ENCODE measurements around the gene CSRP3.

CSRP3 gene

DNA sequence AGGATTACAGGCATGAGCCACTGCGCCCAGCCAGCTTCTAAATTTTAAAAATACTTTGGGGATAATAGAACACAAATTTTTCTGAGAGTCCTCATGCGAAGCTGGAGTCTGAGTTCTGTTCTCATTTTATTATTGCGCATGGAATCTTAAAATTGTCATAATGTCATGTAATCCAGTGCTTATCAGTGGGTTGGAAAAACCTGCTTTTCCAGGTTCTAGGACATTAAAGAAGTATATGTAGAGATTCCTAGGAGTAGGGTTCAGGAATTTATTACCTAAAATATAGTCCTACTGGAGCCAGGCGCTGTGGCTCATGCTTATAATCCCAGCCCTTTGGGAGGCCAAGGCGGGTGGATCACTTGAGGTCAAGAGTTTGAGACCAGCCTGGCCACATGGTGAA is 43.6 kb upstream of the CSRP3 start:
- Histone ChIP-seq H3K79me2 (ENCODE audit: insufficient read depth, low read length) (peaks cover 3% of the 10 kb centered on the region), H3K4me2 (ENCODE audit: low read depth, low read length, poor library complexity, severe bottlenecking) (no peak overlapping the region)

GRCh38 chr11:19244621-19245020 is 42.8 kb upstream of the CSRP3 start:
- Histone ChIP-seq H4K20me1 (ENCODE audit: low read depth, low read length) (no peaks in the 10 kb centered on the region), H3K27me3 (ENCODE audit: low read length) (no peaks in the 10 kb centered on the region), H3K9ac (ENCODE audit: low read length) (no peak overlapping the region), H2AFZ (ENCODE audit: low read depth, low read length, severe bottlenecking) (no peak overlapping the region), H3K79me2 (ENCODE audit: insufficient read depth, low read length) (peaks cover 11% of the 10 kb centered on the region), H3K4me2 (ENCODE audit: low read depth, low read length, poor library complexity, severe bottlenecking) (no peak overlapping the region), H3K27ac (ENCODE audit: low read depth, low read length) (no peak overlapping the region), H3K9me3 (ENCODE audit: insufficient read depth, low read length) (peaks cover 4% of the 10 kb centered on the region; the same call in 1 of the 2 replicates), H3K9me2 (replicated peaks; ENCODE audit: insufficient read depth, low read length) (no peaks in the 10 kb centered on the region), H3F3A (ENCODE audit: insufficient read depth) (peaks cover 11% of the 10 kb centered on the region; the same call in 1 of the 2 replicates), H3K4me3 (ENCODE audit: insufficient read depth, low read length, poor library complexity, severe bottlenecking) (no peak overlapping the region), H3K36me3 (ENCODE audit: low read length) (peaks cover 5% of the 10 kb centered on the region; the same call in 1 of the 2 replicates)
- TF ChIP-seq EZH2phosphoT487 (conservative IDR thresholded peaks at IDR 0.05; ENCODE audit: low read length) (no peak), CTCF (IDR thresholded peaks at IDR 0.05; ENCODE audit: insufficient read depth, low read length, poor library complexity, severe bottlenecking) (no peak)

More for the DNA sequence above, 43.6 kb upstream of the CSRP3 start:
- H3K27ac ChIP-seq (ENCODE audit: low read depth, low read length), result no peak overlapping the region
- H3K9ac ChIP-seq (ENCODE audit: low read length), result no peak overlapping the region
- no peaks in the 10 kb centered on the region for H3K36me3 ChIP-seq (ENCODE audit: low read length)
- H3F3A ChIP-seq (ENCODE audit: insufficient read depth), result peaks cover 11% of the 10 kb centered on the region; the same call in 1 of the 2 replicates
- H3K9me2 ChIP-seq (replicated peaks; ENCODE audit: insufficient read depth, low read length), result no peaks in the 10 kb centered on the region
- H3K9me3 ChIP-seq (ENCODE audit: insufficient read depth, low read length), result peaks cover 4% of the 10 kb centered on the region; the same call in 1 of the 2 replicates
- H3K4me3 ChIP-seq (ENCODE audit: insufficient read depth, low read length, poor library complexity, severe bottlenecking), result no peak overlapping the region
- H3K27me3 ChIP-seq (ENCODE audit: low read length), result no peaks in the 10 kb centered on the region
- H2AFZ ChIP-seq (ENCODE audit: low read depth, low read length, severe bottlenecking), result no peak overlapping the region
- TF ChIP-seq EZH2phosphoT487 (conservative IDR thresholded peaks at IDR 0.05; ENCODE audit: low read length) (no peak), CTCF (IDR thresholded peaks at IDR 0.05; ENCODE audit: insufficient read depth, low read length, poor library complexity, severe bottlenecking) (no peak)
- no peaks in the 10 kb centered on the region for H4K20me1 ChIP-seq (ENCODE audit: low read depth, low read length)

DNA sequence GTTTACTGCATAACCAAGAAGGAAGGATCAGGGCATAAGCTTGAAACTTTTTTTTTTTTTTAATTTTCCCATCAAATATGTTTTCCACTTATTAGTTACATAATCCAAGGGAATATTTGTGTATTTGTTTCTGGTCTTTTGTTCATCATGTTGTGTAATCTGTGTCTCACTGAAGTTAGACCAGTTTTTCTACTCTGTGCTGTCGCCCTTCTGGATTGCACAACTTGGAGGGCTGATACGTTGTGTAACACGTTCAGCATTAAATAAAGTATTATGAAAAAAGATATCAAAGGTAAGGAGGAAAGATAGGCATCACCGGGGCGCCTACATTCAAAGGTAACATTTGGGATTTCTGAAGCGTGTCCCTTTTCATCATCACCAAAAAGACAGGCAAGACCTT is 42.3 kb upstream of the CSRP3 start:
- TF ChIP-seq EZH2phosphoT487 (conservative IDR thresholded peaks at IDR 0.05; ENCODE audit: low read length) (no peak), CTCF (IDR thresholded peaks at IDR 0.05; ENCODE audit: insufficient read depth, low read length, poor library complexity, severe bottlenecking) (no peak)

More for the DNA sequence above, 42.3 kb upstream of the CSRP3 start:
- no peak overlapping the region for H3K4me3 ChIP-seq (ENCODE audit: insufficient read depth, low read length, poor library complexity, severe bottlenecking)
- peaks cover 4% of the 10 kb centered on the region; the same call in 1 of the 2 replicates for H3K9me3 ChIP-seq (ENCODE audit: insufficient read depth, low read length)
- peaks cover 10% of the 10 kb centered on the region for H3K36me3 ChIP-seq (ENCODE audit: low read length)
- H3K79me2 ChIP-seq (ENCODE audit: insufficient read depth, low read length), result peaks cover 16% of the 10 kb centered on the region
- H3K9ac ChIP-seq (ENCODE audit: low read length), result no peak overlapping the region
- H3K27me3 ChIP-seq (ENCODE audit: low read length), result no peaks in the 10 kb centered on the region
- no peak overlapping the region for H3K27ac ChIP-seq (ENCODE audit: low read depth, low read length)
- H4K20me1 ChIP-seq (ENCODE audit: low read depth, low read length), result no peaks in the 10 kb centered on the region
- H2AFZ ChIP-seq (ENCODE audit: low read depth, low read length, severe bottlenecking), result no peak overlapping the region
- H3K9me2 ChIP-seq (replicated peaks; ENCODE audit: insufficient read depth, low read length), result no peaks in the 10 kb centered on the region
- no peak overlapping the region for H3K4me2 ChIP-seq (ENCODE audit: low read depth, low read length, poor library complexity, severe bottlenecking)
- peaks cover 11% of the 10 kb centered on the region; the same call in 1 of the 2 replicates for H3F3A ChIP-seq (ENCODE audit: insufficient read depth)

Measured in SU-DHL-6 (cell line).